HG03097 (cell line): ENCODE data around the gene PPARA.
A peak's percentile ranks its signal among the peaks of the same experiment; 100 is the strongest.

Experiments used
- ATAC-seq: cut with Tn5 transposase; IDR thresholded peaks from one replicate; pipeline ENCODE4 v1.9.1; 2021; ENCODE audit not compliant: unreplicated experiment, low FRiP score

The PPARA gene

GRCh38 chr22:46140989-46141928 is 9.1 kb upstream of the PPARA start:
- no peak for ATAC-seq

- ATAC-seq: no peak
These were observed 7.5 kb upstream of the PPARA start for GRCh38 chr22:46142548-46143490.

DNA sequence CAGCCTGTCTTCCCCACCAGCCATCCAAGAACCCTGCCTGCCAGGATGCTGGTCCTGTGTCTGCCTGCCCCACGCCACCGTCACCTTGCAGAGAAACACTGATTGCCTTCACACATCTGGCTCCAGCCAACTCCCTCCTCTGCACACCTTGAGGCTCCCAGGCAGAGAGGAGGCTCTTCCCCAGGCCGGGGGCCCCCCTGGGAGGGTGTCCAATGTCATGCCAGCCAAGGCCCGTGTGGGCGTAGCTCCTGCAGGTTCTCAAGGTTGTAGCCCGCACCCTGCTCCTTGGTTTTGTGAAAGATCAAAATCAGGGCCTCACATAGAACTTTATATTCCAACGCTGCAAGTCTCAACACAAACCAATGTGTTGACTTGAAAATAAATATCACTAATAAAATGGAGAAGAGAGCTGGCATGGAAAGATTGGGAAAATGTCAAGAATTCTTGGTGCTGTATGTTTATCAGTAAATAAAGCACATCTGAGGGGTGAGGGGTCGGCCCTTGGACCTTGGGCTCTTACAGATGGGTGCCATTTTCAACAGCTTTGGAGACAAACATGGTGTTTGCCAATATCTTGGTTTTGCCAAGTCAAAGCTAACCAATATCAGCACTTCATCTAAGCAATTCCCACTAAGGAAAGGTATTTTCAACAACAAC is 6.7 kb upstream of the PPARA start:
- ATAC-seq: no peak

GRCh38 chr22:46145361-46145851 is 4.9 kb upstream of the PPARA start:
- ATAC-seq: no peak

DNA sequence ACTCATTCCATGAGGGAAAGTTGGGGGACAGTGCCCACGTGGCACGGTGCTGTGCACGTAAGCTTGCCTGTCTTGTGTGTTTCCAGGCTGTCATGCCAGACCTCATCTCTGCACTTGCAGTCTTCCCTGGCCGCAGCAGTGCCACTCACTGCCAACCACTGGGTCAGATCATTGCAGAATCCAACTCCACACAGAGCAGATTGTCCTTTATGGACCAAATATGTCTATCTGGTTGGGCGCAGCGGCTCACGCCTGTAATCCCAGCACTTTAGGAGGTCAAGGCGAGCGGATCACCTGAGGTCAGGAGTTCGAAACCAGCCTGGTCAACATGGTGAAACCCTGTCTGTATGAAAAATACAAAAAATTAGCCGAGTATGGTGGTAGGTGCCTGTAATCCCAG is 4.4 kb upstream of the PPARA start:
- no peak for ATAC-seq

GRCh38 chr22:46146329-46146728 is 4.0 kb upstream of the PPARA start:
- no peak for ATAC-seq

DNA sequence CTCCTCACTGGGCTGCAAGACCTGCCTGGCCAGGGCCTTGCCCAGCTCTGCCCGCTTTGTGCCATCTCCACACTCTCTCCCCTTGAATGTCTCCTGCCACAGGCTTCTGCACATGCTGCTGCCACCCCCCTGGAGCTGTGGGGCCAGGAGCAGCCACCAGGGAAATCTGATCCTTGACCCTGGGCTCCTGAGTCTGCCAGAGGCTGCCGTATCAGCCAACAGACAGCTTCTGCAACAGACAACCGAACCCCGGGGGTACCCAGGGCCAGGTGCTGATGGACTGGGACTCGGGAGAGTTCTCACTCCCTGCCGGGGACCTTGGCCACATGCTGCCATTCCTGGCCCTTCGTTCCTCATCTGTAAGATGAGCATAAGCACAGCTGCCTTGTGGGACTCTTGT is 3.3 kb upstream of the PPARA start:
- no peak for ATAC-seq

- no peak for ATAC-seq
These were observed 2.7 kb upstream of the PPARA start for GRCh38 chr22:46147471-46148267.

- no peak for ATAC-seq
These were observed 2.0 kb upstream of the PPARA start for GRCh38 chr22:46148336-46148735.

DNA sequence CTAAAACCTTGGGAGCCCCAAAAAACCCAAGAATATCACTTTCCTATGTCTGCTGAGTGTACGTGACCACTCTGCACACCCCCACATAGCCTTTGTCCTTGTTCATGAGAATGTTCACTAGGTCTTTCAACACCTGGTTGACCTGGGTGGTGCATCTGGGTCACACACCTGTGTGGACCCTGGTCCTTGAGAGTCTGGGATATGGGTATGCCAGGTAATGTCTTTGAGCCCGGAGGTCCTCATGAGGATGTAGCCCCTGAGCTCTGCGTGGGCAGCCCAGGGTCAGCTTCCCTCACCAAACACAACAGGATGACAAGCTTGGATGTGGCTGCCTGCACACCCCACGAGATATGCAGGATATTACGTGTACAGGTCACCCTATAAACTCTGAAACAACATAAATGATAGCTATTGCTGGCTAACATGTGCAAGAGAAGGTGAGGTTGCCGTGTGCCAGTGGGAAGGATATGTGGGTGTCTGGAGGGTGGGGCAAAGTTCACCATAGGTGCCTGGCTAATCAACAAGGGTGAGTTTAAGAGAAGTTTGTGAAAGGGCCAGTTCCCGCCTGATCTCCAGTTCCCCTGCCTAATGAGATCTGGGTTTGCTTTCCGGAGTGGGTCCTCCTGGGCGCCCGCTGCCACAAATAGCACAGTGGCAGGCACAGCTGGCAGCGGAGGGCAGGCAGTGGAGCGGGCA is 1.4 kb upstream of the PPARA start:
- no peak for ATAC-seq

DNA sequence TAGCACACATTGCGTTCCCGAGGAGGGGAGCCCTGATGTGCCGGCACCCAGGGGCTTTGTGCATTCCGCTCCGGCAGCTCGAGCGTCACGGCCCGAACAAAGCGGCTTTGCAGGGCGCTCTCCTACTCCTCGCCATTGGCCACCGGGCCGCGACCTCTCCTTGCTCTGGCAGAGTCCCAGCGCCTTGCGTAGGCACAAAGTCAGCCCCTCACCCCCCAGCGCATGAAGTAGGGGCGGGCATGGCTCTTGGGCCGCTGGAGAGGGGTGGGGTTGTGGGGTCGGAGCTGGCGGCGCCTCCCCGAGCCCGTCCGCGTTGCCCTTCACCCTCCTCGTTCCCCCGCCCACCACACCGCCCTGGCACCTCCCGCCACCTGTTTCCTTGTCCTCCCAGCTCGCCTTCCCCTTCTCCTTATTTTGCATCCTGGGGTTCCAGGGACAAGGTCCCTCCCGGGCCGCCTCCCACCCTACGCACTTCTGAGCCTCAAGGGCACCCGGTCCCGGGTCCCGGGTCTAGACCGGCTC is 753 bp upstream of the PPARA start:
- ATAC-seq: peak; percentile 5

DNA sequence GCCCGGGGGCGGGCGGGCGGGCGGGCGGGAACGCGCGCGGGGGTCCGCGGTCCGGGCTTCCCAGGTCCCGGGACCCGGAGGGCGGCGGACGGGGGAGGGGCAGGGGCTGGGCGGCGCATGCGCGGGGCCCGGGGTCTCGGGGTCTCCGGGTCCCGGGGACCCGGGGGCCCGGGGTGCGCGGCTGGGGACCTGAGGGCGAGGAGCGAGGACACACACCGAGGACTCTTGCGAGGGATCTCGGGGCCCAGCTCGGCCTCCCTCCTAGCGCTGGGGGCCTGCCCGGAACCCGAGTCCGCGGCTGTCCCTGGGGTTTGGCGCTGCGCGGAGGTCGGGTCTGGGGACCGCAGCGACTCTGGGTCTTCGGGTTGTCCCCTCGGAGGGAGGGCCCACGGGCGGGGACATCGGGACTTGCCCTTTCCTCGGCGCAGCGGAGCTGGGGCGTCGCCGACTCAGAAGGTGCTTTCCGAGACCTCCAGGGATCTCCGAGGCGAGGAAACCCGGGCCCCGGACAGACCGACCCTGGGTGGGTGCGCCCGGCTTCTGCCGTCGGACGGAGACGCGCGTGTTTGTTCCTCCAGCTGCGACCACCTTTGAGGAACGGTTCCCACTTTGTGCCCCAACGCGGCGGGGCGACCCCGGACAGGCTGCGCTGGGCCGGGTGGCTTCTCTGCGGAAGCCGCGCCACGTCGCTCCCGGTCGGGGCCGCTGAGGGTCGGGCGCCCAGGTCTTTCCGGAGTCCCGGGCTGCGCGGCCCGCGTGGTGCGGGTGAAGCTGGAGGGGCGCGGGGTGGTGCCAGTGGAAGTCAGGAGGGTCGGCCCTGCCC is 540 bp downstream of the PPARA start:
- ATAC-seq: peak; percentile 16

GRCh38 chr22:46153930-46154329 is 3.6 kb downstream of the PPARA start:
- ATAC-seq: no peak

GRCh38 chr22:46156031-46156430 is 5.7 kb downstream of the PPARA start:
- ATAC-seq: no peak

DNA sequence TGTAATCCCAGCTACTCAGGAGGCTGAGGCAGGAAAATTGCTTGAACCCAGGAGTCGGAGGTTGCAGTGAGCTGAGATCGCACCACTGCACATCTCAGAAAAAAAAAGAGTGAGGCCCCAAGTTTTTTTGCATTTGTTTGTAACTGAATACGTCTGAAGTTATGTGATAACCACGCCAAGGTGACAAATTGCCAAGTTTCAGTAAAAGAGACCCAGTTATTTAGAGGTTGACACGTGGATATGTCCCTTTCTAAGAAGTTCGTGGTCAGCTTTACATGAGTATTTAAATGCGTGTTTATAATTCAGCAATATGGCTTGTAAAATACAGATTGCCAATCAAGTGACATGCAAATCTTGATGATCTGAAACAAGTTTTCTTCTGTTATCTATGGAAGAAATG is 8.0 kb downstream of the PPARA start:
- no peak for ATAC-seq

DNA sequence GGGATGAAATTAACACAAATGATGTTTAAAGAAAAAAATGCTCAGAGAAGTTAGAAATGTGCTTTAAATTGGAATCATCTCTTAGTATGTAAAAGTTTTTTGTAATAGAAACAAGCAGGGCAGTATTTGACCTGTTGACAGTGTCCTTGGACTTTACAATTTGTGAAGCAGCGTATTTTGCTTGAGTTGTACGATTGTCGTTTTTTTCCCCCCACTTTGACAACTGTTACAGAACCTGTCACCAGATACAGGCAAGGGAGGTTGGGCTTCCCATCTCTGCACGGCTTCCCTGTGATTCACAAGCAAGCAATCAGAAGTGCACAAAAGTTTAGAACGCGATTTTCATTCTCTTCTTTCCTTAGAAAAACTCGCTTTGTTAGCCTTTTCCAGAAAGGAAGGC is 8.9 kb downstream of the PPARA start:
- ATAC-seq: no peak

GRCh38 chr22:46159777-46160176 is 9.5 kb downstream of the PPARA start:
- no peak for ATAC-seq

GRCh38 chr22:46162285-46162684 is 12.0 kb downstream of the PPARA start:
- ATAC-seq: no peak
